ENCODE measurements around the gene GAS1.
A peak's percentile ranks its signal among the peaks of the same experiment; 100 is the strongest.

GAS1 gene

DNA sequence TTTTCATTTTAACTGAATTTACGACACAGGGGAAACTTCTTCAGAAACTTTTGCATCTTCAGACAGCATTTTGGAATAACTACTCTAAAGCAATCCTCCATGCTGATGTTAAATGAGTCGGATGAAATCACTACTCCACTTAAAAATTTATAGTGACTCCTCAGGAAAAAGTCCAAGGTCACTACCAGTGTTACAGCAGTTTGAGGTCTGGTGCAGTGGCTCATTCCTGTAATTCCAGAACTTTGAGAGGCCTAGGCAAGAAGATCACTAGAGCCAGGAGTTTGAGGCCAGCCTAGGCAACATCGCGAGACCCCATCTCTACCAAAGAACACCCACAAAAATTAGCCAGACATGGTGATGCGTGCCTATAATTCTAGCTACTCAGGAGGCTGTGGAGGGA is 5.9 kb upstream of the GAS1 start:
- ATAC-seq (replicated peaks) (no peak), DNase-seq (no peak)
- no peaks in the 10 kb centered on the region for H3K36me3 Mint-ChIP-seq (ENCODE audit: insufficient read depth)
- no peaks in the 10 kb centered on the region for H3K9me3 Mint-ChIP-seq
- no peak overlapping the region for H3K4me3 Mint-ChIP-seq
- H3K4me1 Mint-ChIP-seq (ENCODE audit: low read depth in 2 of 2), result peaks cover 5 to 7% of the 10 kb centered on the region in 2 donors
- H3K27ac Mint-ChIP-seq, result no peak overlapping the region
- peaks cover 24 to 43% of the 10 kb centered on the region in 2 donors for H3K27me3 Mint-ChIP-seq

- Mint-ChIP-seq H3K9me3 (no peaks in the 10 kb centered on the region), H3K4me3 (peak overlapping the region; percentile 82 to 83), H3K27me3 (peaks cover 17 to 28% of the 10 kb centered on the region in 2 donors), H3K27ac (peak overlapping the region; percentile 38 to 81), H3K4me1 (ENCODE audit: low read depth in 2 of 2) (peaks cover 9 to 12% of the 10 kb centered on the region in 2 donors), H3K36me3 (ENCODE audit: insufficient read depth) (peaks cover 13% of the 10 kb centered on the region)
- DNase-seq, result peak; percentile 66 to 75 (median 72)
- ATAC-seq (replicated peaks), result peak; percentile 68
These were observed 996 bp upstream of the GAS1 start for GRCh38 chr9:86948074-86948929.

DNA sequence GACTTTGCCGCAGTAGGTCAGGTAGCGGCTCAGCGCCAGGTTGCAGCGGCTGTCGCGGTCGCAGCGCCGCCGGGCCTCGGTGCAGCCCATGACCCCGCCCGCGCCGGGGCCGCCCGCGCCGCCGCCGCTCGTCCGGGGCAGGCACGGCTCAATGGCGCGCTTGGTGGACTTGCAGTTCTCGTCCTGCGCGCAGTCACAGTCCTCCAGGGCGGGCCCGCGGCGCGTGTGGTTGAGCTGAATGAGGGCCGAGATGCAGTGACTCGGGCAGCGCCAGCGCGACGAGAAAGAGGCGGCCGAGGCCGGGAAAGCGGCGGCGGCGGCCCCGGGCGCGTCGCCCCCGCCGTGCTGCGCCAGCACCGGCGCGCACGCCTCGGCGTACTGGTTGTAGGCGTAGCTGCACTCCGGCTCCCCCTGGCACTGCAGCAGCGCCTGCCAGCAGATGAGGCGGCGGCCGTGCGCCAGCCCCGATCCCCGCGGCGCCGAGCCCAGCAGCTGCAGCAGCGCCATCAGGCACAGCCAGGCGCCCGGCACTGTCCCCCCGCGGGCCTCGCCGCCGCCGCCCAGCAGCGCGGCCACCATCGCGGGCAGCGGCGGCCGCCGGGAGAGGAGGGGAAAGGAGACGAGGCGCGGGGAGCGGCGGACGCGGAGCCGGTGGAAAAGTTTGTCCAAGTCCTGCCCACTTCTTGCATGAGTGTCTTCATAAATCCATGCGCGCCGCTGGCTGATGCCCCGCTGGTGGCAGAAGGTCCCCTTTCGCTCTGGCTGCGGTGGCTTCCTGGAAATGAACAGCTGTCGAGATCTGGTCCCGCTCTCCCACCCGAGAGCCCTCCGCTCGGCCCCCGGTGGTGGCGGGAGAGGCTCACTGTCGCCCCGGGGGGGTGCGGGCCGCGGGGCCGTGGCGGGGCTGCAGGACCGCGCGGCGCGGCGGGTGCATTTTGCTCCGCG is 833 bp downstream of the GAS1 start:
- peaks cover 13% of the 10 kb centered on the region for H3K36me3 Mint-ChIP-seq (ENCODE audit: insufficient read depth)
- no peaks in the 10 kb centered on the region for H3K9me3 Mint-ChIP-seq
- no peak overlapping the region for H3K27ac Mint-ChIP-seq
- H3K4me1 Mint-ChIP-seq (ENCODE audit: low read depth in 2 of 2), result peaks cover 9 to 12% of the 10 kb centered on the region in 2 donors
- ATAC-seq (replicated peaks), result peak; percentile 66
- H3K4me3 Mint-ChIP-seq, result peak overlapping the region; percentile 82 to 83
- peak; percentile 49 to 62 (median 58) for DNase-seq
- peaks cover 25 to 35% of the 10 kb centered on the region in 2 donors for H3K27me3 Mint-ChIP-seq

DNA sequence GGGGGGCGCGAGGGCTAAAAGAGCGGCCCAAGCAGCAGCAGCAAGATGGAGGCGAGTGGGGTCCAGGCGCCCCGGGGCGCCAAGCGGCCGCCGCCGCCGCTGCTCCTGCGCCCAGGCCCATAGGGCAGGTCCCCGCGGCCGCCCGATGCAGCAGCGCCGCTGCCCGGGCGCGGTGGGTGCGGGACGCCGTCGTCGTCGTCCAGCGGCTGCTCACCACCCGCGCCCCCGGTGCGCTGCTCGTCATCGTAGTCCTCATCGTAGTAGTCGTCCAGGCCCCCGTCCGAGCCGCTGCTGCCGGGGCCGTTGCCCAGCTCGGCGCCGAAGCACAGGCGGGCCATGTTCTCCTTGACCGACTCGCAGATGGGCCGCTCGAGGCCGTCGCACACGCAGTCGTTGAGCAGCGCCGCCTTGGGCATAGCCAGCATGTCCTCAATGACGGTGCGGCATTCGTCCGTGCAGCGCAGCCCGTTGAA is 1.5 kb downstream of the GAS1 start:
- Mint-ChIP-seq H3K4me1 (ENCODE audit: low read depth in 2 of 2) (peaks cover 9 to 12% of the 10 kb centered on the region in 2 donors), H3K36me3 (ENCODE audit: insufficient read depth) (peaks cover 13% of the 10 kb centered on the region), H3K27ac (no peak overlapping the region)

DNA sequence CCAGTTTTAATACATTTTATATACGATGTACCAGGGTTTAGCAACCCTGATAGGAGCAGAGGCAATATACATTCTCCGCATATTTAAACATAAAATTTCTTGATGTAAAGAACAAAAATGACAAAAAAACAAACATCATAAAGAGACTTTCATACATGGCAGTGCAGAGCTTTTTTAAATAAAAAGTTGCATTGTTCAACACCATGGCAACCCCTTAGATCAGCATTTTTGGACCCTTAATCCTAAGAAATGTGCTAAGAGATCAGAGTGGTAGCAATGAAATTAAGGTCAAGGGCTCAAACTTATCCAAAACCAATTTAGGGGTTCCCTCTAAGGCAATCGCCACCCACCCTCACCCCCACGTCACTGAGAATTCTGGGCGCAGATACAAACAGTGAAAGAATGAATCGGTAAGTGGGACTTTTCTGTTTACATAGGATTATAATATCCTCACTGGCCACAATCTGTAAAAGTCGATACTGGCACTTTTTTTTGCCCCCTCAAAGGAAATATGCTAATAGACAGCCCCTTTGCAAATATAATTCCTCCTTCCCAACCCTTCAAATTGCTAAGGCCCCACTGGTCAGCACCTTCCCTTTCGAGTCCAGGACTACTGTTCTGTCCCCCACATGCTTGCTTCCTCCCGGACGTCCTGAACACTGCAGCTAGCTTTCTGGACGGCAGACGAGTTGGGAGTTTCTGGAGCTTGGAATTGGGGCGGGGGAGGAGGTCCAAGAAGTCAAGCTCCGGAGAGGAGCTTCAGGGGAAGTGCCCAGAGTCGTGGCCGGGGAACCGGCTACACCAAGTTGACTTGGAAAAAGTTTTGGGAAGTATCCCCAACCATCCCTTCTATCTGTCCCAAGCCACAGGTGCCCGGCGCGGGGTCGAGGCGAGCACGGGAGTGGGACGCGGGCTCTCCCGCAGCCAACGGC is 2.2 kb downstream of the GAS1 start:
- DNase-seq, result no peak

More for the DNA sequence above, 1.5 kb downstream of the GAS1 start:
- ATAC-seq (replicated peaks) (no peak), DNase-seq (no peak)
- H3K9me3 Mint-ChIP-seq, result no peaks in the 10 kb centered on the region
- peaks cover 33 to 42% of the 10 kb centered on the region in 2 donors for H3K27me3 Mint-ChIP-seq
- peak overlapping the region; percentile 82 to 83 for H3K4me3 Mint-ChIP-seq

GRCh38 chr9:86943201-86944113 is 3.8 kb downstream of the GAS1 start:
- Mint-ChIP-seq H3K27me3 (peaks cover 49 to 61% of the 10 kb centered on the region in 2 donors), H3K27ac (no peak overlapping the region), H3K36me3 (ENCODE audit: insufficient read depth) (peaks cover 13% of the 10 kb centered on the region), H3K4me1 (ENCODE audit: low read depth in 2 of 2) (peaks cover 5% of the 10 kb centered on the region in 2 donors), H3K4me3 (no peak overlapping the region), H3K9me3 (no peaks in the 10 kb centered on the region)
- ATAC-seq (replicated peaks) (no peak), DNase-seq (no peak)

More for the DNA sequence above, 2.2 kb downstream of the GAS1 start:
- ATAC-seq (replicated peaks), result no peak
- H3K9me3 Mint-ChIP-seq, result no peaks in the 10 kb centered on the region
- peaks cover 13% of the 10 kb centered on the region for H3K36me3 Mint-ChIP-seq (ENCODE audit: insufficient read depth)
- peaks cover 9 to 12% of the 10 kb centered on the region in 2 donors for H3K4me1 Mint-ChIP-seq (ENCODE audit: low read depth in 2 of 2)
- H3K27ac Mint-ChIP-seq, result no peak overlapping the region
- peak overlapping the region; percentile 82 to 83 for H3K4me3 Mint-ChIP-seq
- peaks cover 34 to 45% of the 10 kb centered on the region in 2 donors for H3K27me3 Mint-ChIP-seq

DNA sequence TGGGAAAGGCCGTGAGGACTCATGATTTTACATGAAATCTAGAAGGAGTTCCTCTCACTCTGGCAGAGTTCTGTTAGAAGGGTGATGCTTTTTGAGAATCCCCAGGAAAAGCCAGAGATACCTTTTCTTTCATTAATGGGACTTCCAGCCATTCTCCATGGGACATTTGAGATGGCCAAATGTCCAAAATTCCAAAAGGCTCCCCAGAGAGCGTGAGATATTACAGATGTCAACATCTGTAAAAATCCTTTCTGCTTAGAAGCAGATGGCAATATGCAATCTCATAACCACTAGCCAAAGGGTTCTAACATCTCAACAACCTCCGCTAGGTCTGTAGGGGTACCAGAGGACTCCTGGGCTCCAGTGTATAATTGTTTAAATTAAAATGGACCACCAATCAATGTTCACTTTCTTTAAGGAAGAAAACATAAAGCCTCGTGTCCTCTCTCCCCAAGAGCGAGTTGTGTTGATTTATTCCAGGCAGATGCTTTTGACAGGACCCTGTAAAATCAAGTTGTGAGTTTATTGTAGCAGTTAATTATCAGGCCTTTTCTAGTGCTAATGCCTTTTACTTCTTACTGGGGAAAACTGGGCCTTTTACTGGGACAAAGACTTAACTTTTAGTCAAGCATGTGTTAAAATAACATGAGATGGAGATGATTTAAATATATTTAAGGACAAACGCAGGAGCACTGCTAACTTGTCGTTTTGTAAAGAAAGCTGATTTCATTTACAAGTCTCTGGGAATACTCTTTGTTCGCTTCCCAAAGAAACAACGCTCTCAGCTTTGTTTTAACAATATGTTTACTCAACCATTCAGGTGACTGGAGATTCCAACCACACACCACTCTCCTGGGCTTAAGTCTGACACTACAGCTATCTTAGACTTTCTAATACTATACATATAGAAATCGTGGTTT is 4.8 kb downstream of the GAS1 start:
- H3K27me3 Mint-ChIP-seq, result peaks cover 53 to 71% of the 10 kb centered on the region in 2 donors
- ATAC-seq (replicated peaks) (no peak), DNase-seq (no peak)
- H3K9me3 Mint-ChIP-seq, result no peaks in the 10 kb centered on the region
- peaks cover 4 to 5% of the 10 kb centered on the region in 2 donors for H3K4me1 Mint-ChIP-seq (ENCODE audit: low read depth in 2 of 2)
- no peak overlapping the region for H3K4me3 Mint-ChIP-seq
- H3K27ac Mint-ChIP-seq, result no peak overlapping the region
- peaks cover 8% of the 10 kb centered on the region for H3K36me3 Mint-ChIP-seq (ENCODE audit: insufficient read depth)

GRCh38 chr9:86941197-86941596 is 6.1 kb downstream of the GAS1 start:
- Mint-ChIP-seq H3K36me3 (ENCODE audit: insufficient read depth) (peaks cover 5% of the 10 kb centered on the region), H3K9me3 (no peaks in the 10 kb centered on the region), H3K27me3 (peaks cover 53 to 73% of the 10 kb centered on the region in 2 donors), H3K27ac (no peak overlapping the region), H3K4me1 (ENCODE audit: low read depth in 2 of 2) (peaks cover 4 to 5% of the 10 kb centered on the region in 2 donors), H3K4me3 (no peak overlapping the region)
- no peak for DNase-seq
- no peak for ATAC-seq (replicated peaks)

DNA sequence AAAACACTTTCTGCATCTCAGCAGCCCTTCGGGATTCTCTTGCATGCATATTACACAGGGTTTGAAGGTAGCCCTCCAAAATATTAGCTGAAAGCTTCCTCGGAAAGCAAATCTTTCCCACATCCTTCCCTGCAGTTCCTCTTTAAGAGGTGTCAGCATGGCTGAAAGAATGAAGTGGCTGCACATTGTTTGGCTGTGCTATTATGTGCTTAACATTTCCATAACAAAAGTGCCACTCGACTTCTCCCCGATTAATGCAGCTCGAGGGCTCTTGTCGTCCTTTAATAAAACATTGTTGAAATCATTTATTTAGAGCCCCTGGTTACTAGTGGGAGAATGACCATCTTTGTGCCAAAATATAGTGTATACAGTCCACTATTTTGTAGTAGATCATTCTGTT is 6.5 kb downstream of the GAS1 start:
- H3K27ac Mint-ChIP-seq, result no peak overlapping the region
- H3K4me3 Mint-ChIP-seq, result no peak overlapping the region
- DNase-seq, result no peak
- no peaks in the 10 kb centered on the region for H3K9me3 Mint-ChIP-seq
- ATAC-seq (replicated peaks), result no peak
- H3K36me3 Mint-ChIP-seq (ENCODE audit: insufficient read depth), result peaks cover 5% of the 10 kb centered on the region
- peaks cover 2 to 5% of the 10 kb centered on the region in 2 donors for H3K4me1 Mint-ChIP-seq (ENCODE audit: low read depth in 2 of 2)
- H3K27me3 Mint-ChIP-seq, result peaks cover 53 to 77% of the 10 kb centered on the region in 2 donors

DNA sequence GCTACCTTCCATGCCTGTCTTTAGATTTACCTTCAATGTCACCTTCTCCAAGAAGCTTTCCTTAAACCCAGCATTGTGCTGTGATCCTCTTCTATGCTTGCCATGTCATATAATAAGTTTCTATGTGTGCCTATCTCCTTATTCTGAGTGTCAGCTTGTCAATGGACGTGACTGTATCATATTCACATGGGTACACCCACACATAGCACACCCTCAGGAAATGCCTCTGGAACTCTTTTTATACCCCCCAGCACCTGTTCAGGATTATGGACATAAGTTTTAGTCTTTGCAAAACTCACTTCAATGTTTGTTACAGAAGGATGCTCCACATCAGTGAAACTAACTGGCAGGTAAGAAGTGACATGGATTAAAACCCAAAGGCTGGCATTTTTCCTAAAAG is 7.4 kb downstream of the GAS1 start:
- DNase-seq, result no peak
- Mint-ChIP-seq H3K4me3 (no peak overlapping the region), H3K27ac (no peak overlapping the region), H3K9me3 (no peaks in the 10 kb centered on the region), H3K27me3 (peaks cover 53 to 76% of the 10 kb centered on the region in 2 donors), H3K36me3 (ENCODE audit: insufficient read depth) (no peaks in the 10 kb centered on the region), H3K4me1 (ENCODE audit: low read depth in 2 of 2) (no peaks in the 10 kb centered on the region)
- ATAC-seq (replicated peaks), result no peak

DNA sequence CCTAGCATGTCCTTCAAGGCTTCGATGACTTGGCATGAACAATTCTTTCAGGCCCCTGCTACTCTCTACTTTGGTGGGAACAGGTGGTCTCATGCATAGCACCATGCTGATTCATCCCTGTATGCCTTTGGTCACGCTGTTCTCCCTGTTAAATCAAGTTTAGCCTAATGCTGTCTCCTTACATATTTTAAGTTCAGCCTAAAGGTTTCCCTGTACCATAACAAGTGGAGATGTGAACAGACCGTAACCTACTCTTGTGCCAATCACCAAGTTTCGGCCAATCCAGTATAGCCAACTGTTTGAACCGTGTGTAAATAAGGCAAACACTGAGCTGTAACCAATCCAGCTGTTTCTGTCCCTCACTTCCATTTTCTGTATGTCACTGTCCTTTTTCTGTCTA is 8.0 kb downstream of the GAS1 start:
- DNase-seq (no peak), ATAC-seq (replicated peaks) (no peak)
- no peak overlapping the region for H3K27ac Mint-ChIP-seq
- no peak overlapping the region for H3K4me3 Mint-ChIP-seq
- H3K4me1 Mint-ChIP-seq (ENCODE audit: low read depth in 2 of 2), result no peaks in the 10 kb centered on the region
- no peaks in the 10 kb centered on the region for H3K9me3 Mint-ChIP-seq
- H3K27me3 Mint-ChIP-seq, result peaks cover 53 to 73% of the 10 kb centered on the region in 2 donors
- no peaks in the 10 kb centered on the region for H3K36me3 Mint-ChIP-seq (ENCODE audit: insufficient read depth)
